ENCODE data around the gene MVP.

- no peak for TF ChIP-seq CTCF (IDR thresholded peaks at IDR 0.05; ENCODE audit: low read depth, low read length)
- TF ChIP-seq EZH2phosphoT487 (IDR thresholded peaks at IDR 0.05; ENCODE audit: low read depth): no peak
These were observed 25.4 kb downstream of the MVP start for GRCh38 chr16:29845656-29846055.
